ENCODE data around the gene TRIM52.

Gene TRIM52

GRCh38 chr5:181255836-181256578, 4.9 kb downstream of the TRIM52 start:
- DNase-seq, result no peak

DNA sequence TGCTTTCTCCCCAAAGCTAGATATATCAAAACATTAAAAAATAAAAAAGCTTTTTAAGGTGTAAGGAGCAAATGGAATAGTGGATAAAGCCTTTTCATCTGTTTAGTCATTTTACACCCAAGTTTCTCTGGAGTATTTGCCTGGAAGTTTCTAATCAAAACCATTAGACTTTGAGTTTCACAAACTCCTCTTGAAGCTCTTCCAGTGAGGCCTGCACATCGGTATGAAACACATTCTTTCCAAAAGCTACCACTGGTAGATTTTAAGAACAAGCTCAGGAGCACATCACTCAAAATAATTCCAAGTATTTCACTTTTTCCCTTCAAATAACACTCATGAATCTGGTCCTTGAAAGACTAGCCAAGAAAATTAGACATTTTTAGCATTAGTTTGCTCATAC, 5.7 kb downstream of the TRIM52 start:
- DNase-seq, result no peak

DNA sequence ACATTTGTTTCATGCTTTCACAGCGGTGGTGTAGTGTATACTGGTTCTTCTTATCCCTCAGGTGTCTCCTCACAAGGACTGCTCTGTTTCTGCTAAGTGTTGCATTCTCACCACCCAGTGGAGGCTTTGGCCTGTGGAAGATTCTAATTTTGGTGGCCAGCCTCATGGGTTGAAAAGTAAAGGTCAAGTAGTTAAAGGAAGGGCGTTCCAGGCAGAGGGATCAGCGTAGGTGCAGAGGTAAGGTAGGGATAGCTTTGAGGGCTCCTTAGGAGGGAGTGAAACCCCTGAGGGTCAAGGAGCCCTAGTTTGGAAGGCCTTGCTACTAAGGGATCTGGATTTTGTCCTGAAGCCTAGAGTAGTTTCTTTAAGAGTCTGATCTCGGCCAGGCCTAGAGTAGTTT, 12.7 kb downstream of the TRIM52 start:
- no peak for DNase-seq

DNA sequence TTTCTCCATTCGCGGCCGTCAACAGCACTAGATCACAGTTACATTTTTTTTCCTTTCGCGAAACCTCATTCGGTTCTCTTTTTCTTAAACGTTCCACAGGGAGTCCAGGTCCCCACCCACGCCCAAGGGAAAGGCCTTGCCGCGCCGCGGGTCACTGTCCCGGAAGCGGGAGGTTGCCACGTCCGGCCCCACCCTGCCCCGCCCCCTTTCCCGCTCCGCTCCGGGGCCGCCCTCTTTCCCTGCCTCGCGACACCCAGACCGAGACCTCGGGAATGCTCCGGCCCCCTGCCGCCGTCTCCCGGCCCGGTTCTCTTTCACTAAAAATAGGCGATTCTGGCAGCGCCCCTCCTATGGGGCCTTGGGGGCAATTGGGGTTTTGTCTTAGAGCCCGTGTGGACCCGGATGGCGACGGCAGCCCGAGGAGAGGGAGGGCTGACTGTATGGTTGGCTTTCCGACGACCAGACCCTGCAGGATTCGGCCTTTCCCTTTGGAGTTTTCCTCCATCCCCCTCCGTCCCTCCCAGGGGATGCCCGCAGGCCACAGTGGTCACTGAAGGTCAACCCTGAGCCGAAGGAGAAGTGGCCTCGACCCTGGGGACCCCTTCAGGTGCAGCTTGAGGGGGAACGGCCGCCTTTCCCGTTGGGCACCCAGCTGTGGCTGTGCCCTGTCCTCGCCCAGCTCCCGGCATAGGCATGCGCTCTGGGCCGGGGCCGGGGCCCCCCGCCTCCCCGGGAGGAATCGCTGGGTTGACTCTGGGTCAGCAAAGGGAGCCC, 14.5 kb downstream of the TRIM52 start:
- peak; percentile 90 for DNase-seq

- DNase-seq, result no peak
Observed at GRCh38 chr5:181245427-181246275, 15.3 kb downstream of the TRIM52 start.

DNA sequence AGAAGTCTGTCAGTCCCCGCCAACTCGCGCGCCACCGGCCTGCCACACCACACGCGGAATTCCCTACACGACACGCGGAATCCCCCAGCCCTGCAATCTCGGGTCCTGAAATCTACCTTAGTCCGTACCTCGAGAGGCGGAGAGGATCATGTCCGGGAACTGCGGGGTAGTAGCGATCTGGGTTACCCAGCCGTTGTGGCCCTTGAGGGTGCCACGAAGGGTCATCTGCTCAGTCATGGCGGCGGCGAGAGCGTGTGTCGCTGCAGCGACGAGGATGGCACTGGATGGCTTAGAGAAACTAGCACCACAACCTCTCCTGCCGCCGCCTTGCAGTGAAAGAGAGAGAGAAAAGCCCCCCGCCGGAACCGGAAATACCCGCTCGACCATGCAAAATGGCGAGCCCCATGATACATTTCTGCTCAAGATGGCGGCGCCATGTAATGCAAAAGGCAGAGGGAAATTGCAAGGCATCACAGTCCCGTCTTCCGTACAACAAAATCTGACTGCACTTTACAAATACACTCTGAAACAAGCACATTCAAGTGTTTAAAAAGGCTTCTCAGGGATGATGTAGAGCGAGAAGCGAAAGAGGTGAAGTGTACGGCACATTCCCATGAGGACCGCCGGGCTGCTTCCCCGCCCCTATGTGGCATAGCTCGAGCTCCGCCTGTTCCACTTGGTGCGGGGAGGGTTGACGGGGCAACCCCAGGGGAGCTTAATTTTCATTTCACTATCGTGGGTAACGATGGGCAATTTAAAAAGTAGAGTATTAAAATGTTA, 17.2 kb downstream of the TRIM52 start, which contains the start of gene RACK1:
TSS of gene RACK1 (minus strand) at position 343 of the 780 bp plus-strand sequence. CDS start at position 237, 106 bp downstream.
- peak; percentile 93 for DNase-seq

- peak; percentile 37 for DNase-seq
Observed at GRCh38 chr5:181243018-181243563, 17.9 kb downstream of the TRIM52 start.

- no peak for DNase-seq
Observed at GRCh38 chr5:181242031-181242451, 18.9 kb downstream of the TRIM52 start.

DNA sequence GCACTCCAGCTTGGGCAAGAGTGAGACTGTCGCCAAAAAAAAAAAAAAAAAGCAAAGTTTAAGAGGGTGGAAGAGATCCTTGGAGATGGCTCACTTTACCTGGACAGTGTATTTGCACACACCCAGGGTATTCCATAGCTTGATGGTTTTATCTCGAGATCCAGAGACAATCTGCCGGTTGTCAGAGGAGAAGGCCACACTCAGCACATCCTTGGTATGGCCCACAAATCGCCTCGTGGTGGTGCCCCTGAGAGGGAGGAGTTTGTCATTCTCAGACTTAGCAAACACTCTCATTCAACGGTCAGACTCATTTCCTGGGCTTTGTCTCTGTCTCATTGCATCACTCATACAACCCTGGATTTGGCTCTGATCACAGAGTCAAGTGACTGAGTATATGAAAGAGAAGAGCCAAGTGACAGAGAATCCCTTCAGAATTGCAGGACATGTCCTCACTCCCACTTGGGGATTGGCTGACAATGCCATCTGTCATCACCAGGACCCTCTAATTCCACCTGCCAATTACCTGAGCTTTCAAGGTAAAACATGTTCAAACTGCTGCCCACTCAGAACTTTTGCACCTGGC, 19.5 kb downstream of the TRIM52 start:
- DNase-seq, result peak; percentile 90

DNA sequence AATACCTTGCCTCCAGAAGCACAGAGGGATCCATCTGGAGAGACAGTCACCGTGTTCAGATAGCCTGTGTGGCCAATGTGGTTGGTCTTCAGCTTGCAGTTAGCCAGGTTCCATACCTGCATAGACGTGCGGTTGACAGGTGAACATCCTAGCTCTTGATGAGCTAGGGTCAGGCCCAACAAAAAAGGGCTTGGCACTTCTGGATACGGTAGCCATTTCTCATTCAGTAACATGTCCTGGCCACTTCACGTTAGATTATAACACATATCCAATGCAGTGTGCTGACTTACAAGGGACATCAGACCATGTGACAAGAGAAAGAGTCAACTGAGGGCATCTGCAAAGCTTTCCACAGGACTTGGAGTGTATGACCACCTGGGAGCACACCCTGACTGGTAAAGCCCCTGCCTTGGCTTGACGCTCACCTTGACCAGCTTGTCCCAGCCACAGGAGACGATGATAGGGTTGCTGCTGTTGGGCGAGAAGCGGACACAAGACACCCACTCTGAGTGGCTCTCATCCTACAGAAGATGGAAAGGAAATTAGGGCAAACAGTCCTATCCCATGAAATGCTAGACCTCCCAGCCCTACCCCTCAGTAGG, 21.8 kb downstream of the TRIM52 start:
- no peak for DNase-seq

DNA sequence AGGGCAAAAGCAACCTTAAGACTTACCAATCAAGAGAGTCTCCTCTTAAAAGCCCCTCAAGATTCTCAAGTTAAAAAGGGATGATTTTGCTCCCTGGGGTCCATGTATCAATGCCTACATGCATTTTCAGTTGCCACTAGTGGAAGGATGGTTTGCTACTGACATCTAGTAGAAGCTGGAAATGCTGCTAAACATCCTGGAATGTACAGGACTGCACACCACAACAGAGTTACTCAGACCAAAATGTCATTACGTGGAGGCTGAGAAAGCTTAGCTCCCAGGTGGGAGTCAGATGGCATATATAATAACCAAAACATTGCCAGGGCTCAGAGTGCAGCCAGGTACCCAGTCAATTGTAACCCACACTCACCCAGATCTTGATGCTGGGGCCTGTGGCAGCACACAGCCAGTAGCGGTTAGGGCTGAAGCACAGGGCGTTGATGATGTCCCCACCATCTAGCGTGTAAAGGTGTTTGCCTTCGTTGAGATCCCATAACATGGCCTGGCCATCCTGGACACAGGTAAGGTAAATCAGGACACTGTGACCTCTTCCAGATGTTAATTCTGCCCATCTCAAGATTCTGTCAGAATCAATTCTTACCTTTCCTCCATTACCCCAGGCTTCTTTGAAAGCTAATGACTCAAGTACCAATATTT, 23.1 kb downstream of the TRIM52 start:
- no peak for DNase-seq

DNA sequence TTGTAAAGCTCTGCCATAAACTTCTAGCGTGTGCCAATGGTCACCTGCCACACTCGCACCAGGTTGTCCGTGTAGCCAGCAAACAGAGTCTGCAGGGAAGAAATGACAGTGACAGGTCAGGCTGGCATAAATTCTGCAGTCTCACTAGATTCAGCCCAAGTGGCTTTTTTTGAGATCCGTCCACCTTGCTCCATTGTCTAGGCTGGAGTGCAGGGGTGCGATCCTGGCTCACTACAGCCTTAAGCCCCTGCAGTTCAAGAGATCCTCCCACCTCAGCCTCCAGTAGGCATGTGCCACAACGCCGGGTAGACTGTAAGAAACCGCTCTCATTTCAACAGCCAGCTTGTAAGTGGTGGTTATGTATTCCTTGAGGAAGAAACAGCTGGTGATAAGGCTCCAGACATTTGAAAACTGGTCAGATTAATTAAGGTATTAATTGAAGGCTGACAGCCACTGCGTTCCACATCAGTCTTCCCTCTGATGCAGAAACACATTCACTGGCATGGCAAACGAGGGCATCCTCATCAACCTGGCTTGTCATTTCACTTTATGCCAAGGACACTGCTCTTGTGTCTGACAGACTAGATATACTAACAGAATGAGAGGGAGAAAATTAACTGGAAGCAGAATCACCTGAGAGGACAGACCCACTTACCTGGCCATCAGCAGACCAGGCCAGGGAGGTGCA, 23.8 kb downstream of the TRIM52 start:
- no peak for DNase-seq

- DNase-seq, result no peak
Observed at GRCh38 chr5:181236471-181236870, 24.5 kb downstream of the TRIM52 start.

DNA sequence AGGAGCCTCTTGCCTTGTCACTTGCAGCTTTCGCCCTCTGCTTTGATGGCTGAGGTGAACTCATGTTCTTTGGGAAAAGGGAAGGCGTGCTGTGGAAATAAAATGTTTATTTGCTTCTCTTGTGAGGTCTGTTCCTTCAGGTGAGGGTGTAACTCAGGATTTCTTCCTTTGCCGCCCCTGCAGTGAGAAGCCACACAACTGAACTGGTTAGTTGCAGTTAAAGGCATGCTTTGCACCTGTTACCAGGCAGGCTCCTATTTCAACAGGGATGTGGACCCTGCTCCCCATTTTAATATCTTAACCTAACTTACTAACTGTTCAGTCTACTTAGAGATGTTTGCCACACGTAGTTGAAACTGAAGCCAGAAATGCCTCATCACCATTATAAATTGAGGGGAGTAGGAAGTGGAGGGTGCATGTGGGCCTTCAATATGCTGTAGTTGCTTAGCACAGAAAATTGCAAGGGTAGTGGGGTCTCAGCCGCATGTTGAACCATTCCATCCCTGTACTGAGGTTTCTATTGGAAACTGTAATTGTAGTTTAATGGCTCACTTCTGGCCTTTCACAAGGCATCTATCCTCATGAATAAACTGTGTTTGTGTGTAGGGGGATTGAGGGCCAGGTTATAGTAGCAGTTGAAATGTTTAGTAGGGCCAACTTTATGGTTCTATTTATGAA, 25.1 kb downstream of the TRIM52 start:
- no peak for DNase-seq

DNA sequence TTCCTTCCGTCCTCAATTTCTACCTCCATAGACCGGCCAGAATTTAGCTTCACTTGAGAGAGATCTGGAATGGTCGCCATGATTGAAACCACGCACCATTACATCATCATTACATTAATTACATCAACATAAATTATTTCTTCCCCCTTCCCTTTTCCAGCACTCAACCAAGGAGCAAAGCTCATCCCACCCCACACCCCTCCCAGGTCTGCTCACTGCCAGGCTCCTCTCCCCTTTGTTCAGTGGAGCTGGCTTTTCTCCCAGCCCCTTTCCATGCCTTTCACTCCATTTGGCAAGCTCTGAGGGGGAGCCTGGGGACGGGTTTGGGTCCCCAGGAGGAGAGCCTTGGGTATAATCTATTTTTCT, 25.6 kb downstream of the TRIM52 start:
- no peak for DNase-seq

- no peak for DNase-seq
Observed at GRCh38 chr5:181234455-181235306, 26.3 kb downstream of the TRIM52 start.

- no peak for DNase-seq
Observed at GRCh38 chr5:181233801-181234454, 27.0 kb downstream of the TRIM52 start.
